ENCODE results near the gene PBX1. TPM values are rescaled to one million over a fixed set of nuclear protein-coding genes. Genes with fewer than 3 reads are reported as not detected.
A peak's percentile ranks its signal among the peaks of the same experiment; 100 is the strongest.

The PBX1 gene
- total RNA-seq, 2 donors from 2014 or later, result 59.9 to 79.2 TPM

DNA sequence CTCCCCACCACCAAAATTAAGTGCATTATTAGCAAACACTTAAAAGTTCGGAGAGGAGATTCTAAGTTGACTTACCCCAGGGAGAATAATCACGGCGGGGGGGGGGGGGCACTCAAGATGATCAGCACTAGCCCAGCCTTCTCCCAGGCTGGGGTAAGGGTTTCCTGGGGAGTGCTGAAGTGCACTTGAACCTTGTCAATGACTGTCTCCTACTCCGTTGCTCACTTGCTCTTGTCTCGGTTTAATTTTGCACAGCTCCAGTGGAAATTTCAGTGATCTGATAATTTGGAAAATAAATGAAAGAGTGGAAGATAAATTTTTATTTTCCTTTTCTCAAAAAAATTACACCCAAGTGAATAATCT is 59.2 kb downstream of the PBX1 start:
- Histone ChIP-seq H3K36me3 (ENCODE audit: control insufficient read depth, insufficient read depth, low read length) (no peaks in the 10 kb centered on the region), H3K27me3 (ENCODE audit: control insufficient read depth, insufficient read depth, low read length, poor library complexity, severe bottlenecking) (no peaks in the 10 kb centered on the region), H3K9me3 (ENCODE audit: control insufficient read depth, low read length) (no peaks in the 10 kb centered on the region), H3K4me3 (ENCODE audit: low read length) (no peak overlapping the region), H3K27ac (ENCODE audit: low read depth, low read length) (no peak overlapping the region), H3K4me1 (ENCODE audit: control insufficient read depth, insufficient read depth, low read length) (no peaks in the 10 kb centered on the region), H3K9ac (ENCODE audit: extremely low read depth, low read length, poor library complexity, severe bottlenecking) (no peak overlapping the region)
- Mint-ChIP-seq H3K27me3 (ENCODE audit: insufficient read depth) (no peaks in the 10 kb centered on the region), H3K4me1 (peaks cover 32% of the 10 kb centered on the region), H3K27ac (no peak overlapping the region), H3K36me3 (ENCODE audit: low read depth) (no peaks in the 10 kb centered on the region), H3K4me3 (no peak overlapping the region), H3K9me3 (no peaks in the 10 kb centered on the region)
- DNase-seq, result no peak
- WGBS, 2 experiments (ENCODE audit: insufficient coverage in 1 of 2, insufficient read length in 1 of 2), result 78% methylated on average over 4 of the region's 5 CpGs; no CpG with 5 or more reads in 1 of the 2 experiments
- TF ChIP-seq, protein P1, sequence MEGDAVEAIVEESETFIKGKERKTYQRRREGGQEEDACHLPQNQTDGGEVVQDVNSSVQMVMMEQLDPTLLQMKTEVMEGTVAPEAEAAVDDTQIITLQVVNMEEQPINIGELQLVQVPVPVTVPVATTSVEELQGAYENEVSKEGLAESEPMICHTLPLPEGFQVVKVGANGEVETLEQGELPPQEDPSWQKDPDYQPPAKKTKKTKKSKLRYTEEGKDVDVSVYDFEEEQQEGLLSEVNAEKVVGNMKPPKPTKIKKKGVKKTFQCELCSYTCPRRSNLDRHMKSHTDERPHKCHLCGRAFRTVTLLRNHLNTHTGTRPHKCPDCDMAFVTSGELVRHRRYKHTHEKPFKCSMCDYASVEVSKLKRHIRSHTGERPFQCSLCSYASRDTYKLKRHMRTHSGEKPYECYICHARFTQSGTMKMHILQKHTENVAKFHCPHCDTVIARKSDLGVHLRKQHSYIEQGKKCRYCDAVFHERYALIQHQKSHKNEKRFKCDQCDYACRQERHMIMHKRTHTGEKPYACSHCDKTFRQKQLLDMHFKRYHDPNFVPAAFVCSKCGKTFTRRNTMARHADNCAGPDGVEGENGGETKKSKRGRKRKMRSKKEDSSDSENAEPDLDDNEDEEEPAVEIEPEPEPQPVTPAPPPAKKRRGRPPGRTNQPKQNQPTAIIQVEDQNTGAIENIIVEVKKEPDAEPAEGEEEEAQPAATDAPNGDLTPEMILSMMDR (conservative IDR thresholded peaks at IDR 0.05), result no peak

DNA sequence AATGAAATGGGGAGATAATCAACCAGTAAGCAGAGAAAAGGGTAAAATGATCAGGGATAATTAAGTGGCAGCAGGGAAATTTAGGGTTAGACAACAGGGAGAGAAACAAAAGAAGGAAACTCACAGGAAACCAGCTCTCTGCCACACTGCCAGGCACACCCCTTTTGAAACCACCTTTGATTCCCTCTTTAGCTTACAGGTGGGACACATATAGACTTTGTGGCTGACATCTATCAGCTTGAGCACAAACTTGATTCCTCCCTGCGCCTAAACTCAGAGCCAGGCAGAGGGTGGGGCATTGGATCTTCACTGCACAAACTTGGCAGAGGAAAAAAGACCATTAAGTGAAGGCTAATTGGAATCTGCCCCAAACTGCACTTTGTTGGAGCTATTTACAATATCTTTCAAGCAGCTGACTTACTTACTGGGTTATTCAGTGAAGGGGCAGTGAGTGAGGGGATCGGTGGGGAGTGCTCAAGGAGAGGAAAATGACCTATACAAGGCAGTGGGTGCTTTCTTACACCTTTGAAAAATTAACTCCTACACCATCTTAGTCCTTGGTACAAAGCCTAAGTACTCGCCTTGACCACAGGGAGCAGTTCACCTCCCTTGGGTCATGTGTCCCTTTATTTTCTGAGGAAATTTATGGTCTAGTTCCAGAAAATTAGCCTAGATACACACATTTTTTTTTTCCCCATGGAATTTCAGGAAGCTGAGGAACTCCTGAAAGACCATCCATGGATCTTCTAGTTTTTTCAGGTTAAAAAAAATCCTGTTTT is 60.2 kb downstream of the PBX1 start:
- Histone ChIP-seq H3K27me3 (ENCODE audit: control insufficient read depth, insufficient read depth, low read length, poor library complexity, severe bottlenecking) (no peaks in the 10 kb centered on the region), H3K36me3 (ENCODE audit: control insufficient read depth, insufficient read depth, low read length) (no peaks in the 10 kb centered on the region), H3K4me1 (ENCODE audit: control insufficient read depth, insufficient read depth, low read length) (no peaks in the 10 kb centered on the region), H3K27ac (ENCODE audit: low read depth, low read length) (no peak overlapping the region), H3K9ac (ENCODE audit: extremely low read depth, low read length, poor library complexity, severe bottlenecking) (no peak overlapping the region), H3K9me3 (ENCODE audit: control insufficient read depth, low read length) (no peaks in the 10 kb centered on the region), H3K4me3 (ENCODE audit: low read length) (no peak overlapping the region)
- Mint-ChIP-seq H3K36me3 (ENCODE audit: low read depth) (no peaks in the 10 kb centered on the region), H3K4me1 (peaks cover 30% of the 10 kb centered on the region), H3K27ac (no peak overlapping the region), H3K4me3 (no peak overlapping the region), H3K9me3 (no peaks in the 10 kb centered on the region), H3K27me3 (ENCODE audit: insufficient read depth) (no peaks in the 10 kb centered on the region)
- DNase-seq, result no peak
- 89 to 96% methylated on average over 1 to 3 of the region's 3 CpGs for WGBS, 2 experiments (ENCODE audit: insufficient coverage in 1 of 2, insufficient read length in 1 of 2)
- TF ChIP-seq, protein P1 (conservative IDR thresholded peaks at IDR 0.05), result peak; percentile 38

DNA sequence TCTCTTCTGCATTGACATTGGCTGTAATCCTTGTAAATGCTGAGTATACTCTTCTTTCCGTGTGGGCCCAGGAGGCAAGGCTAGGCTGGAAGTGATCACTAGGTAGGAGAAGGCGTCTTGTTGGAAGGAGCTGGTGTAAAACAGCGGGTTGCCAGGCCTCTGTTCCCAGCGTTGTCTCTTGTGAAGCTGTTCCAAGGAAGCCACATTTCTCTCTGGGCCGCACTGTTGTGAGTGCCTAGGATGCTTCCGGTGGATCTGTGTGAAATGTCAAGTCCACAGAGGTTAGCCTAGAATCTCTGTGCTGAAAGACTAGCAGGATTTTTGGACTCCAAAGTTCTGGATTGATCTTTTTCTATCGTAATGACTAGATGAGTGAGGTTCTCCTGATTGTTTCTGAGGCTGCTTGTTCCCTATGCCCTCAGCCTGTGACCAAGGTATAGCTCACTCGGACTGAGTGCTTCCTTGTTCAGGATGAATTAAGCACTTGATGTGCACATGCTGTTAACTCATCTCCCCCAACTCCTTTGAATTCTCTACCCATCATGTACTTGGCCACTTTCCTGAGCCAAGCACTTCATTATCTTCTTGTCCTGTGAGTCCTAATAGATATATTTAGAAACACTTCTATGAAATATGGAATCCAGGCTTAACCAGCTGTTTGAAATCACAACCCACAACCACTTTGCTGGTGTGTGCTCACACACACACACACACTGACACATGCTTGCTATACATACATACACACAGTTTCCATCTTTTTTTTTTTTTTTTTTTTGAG is 63.3 kb downstream of the PBX1 start:
- Mint-ChIP-seq H3K4me3 (no peak overlapping the region), H3K9me3 (no peaks in the 10 kb centered on the region), H3K27me3 (ENCODE audit: insufficient read depth) (no peaks in the 10 kb centered on the region), H3K4me1 (peaks cover 33% of the 10 kb centered on the region), H3K36me3 (ENCODE audit: low read depth) (peaks cover 3% of the 10 kb centered on the region), H3K27ac (peak overlapping the region; percentile 3)
- no peak overlapping the region for H3K9ac ChIP-seq (ENCODE audit: extremely low read depth, low read length, poor library complexity, severe bottlenecking)
- H3K36me3 ChIP-seq (ENCODE audit: control insufficient read depth, insufficient read depth, low read length), result no peaks in the 10 kb centered on the region
- no peaks in the 10 kb centered on the region for H3K9me3 ChIP-seq (ENCODE audit: control insufficient read depth, low read length)
- no peak overlapping the region for H3K4me3 ChIP-seq (ENCODE audit: low read length)
- H3K27ac ChIP-seq (ENCODE audit: low read depth, low read length), result no peak overlapping the region
- no peak for DNase-seq
- no peaks in the 10 kb centered on the region for H3K4me1 ChIP-seq (ENCODE audit: control insufficient read depth, insufficient read depth, low read length)
- TF ChIP-seq, protein P1 (conservative IDR thresholded peaks at IDR 0.05), result no peak
- WGBS, 2 experiments (ENCODE audit: insufficient coverage in 1 of 2, insufficient read length in 1 of 2), result 86 to 96% methylated on average over 6 to 8 of the region's 8 CpGs
- no peaks in the 10 kb centered on the region for H3K27me3 ChIP-seq (ENCODE audit: control insufficient read depth, insufficient read depth, low read length, poor library complexity, severe bottlenecking)

All from endodermal cell (in vitro differentiated cells).